Measurements from ENCODE around the gene LYPD3.

DNA sequence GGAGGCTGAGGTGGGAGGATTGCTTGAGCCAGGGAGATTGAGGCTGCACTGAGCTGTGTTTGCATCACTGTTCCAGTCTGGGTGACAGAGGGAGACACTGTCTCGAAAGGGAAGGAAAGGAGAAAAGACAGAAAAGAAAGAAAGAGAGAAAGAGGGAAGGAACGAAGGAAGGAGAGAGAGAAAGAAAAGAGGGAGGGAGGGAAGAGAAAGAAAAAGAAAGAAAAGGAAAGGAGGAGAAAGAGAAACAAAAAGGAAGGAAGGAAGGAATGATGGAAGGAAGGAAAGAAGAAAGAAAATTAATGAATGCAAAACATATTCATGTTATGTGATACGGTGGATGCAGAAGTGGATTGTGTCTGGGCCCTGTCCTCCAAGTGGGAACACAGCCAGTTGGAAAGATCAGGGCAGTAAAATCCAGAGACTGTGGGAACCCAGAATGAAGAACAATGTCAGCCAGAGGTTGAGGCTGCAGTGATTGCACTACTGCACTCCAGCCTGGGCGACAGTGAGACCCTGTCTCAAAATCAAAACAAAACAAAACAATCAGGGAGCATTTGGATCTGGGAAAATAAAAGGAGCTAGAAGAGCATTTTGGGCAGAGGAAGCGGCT is 32.9 kb upstream of the LYPD3 start:
- TF ChIP-seq CTCF (IDR thresholded peaks at IDR 0.05) = no peak
- no peak for TF ChIP-seq POLR2A (IDR thresholded peaks at IDR 0.05)
